Stomach (tissue), 4 donors: Measurements from ENCODE around the gene HIVEP1.

ENCODE experiments used
- EP300 ChIP-seq: sonication (generic); formaldehyde crosslinking; IDR thresholded peaks from one replicate; pipeline ENCODE4 v1.6.1; 2017; ENCODE audit warnings: antibody characterized with exemption
- POLR2A ChIP-seq, 4 donors: fragments of 450-650 bp; IDR thresholded peaks; one replicate each; pipeline ENCODE4 v1.6.1; 2016; ENCODE audit warnings: antibody characterized with exemption in 4 of 4, control low read depth in 2 of 4, mild to moderate bottlenecking in 1 of 4, moderate library complexity in 1 of 4
- POLR2AphosphoS5 ChIP-seq, 3 donors: sonication (generic); formaldehyde crosslinking; IDR thresholded peaks; one replicate each; pipeline ENCODE4 v1.6.1; 2016; ENCODE audit warnings: antibody characterized with exemption in 3 of 3
- TF ChIP-seq, protein P1 (sequence below), 7 experiments: fragments of 450-650 bp in 4 of 7; fragments of 200-600 bp in 3 of 7; sonication (generic) in 3 of 7; IDR thresholded peaks; one replicate each; pipeline ENCODE4 v1.5.1; 2016 to 2019; ENCODE audit warnings: antibody characterized with exemption in 7 of 7, control low read depth in 2 of 7, mild to moderate bottlenecking in 1 of 7

DNA sequence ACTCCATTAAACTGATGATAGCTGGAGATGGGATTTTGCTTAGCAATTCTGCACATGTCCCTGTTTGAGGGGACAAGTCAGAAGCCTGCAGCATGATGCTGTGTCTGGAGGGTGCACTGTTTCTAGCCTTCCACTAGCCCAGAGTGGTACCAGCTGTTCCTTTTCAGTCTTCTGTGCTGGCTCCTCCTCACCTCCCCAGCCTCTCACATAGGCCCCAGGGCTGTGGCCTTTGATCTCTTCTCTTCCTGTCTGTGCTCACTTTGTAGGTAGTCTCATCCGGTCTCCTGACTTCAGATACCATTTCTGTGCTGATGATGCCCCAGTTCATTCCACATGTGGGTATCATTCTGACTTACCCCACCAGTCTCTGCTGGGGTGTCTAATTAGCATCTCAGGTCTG, 126.3 kb downstream of the HIVEP1 start:
- TF ChIP-seq POLR2AphosphoS5 (IDR thresholded peaks at IDR 0.05) = no peak
- TF ChIP-seq, protein P1, sequence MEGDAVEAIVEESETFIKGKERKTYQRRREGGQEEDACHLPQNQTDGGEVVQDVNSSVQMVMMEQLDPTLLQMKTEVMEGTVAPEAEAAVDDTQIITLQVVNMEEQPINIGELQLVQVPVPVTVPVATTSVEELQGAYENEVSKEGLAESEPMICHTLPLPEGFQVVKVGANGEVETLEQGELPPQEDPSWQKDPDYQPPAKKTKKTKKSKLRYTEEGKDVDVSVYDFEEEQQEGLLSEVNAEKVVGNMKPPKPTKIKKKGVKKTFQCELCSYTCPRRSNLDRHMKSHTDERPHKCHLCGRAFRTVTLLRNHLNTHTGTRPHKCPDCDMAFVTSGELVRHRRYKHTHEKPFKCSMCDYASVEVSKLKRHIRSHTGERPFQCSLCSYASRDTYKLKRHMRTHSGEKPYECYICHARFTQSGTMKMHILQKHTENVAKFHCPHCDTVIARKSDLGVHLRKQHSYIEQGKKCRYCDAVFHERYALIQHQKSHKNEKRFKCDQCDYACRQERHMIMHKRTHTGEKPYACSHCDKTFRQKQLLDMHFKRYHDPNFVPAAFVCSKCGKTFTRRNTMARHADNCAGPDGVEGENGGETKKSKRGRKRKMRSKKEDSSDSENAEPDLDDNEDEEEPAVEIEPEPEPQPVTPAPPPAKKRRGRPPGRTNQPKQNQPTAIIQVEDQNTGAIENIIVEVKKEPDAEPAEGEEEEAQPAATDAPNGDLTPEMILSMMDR (IDR thresholded peaks at IDR 0.05) = no peak
- no peak for TF ChIP-seq POLR2A (IDR thresholded peaks at IDR 0.05)
- no peak for TF ChIP-seq EP300
